NCI-H82 treated with DMSO at 0.1 percent for 48 hours (cell line): ENCODE data around the gene SPARCL1.

Experiments
- DNase-seq: peaks from one replicate; lab custom pipeline; 2025; ENCODE audit not compliant: unreplicated experiment; lab: John Stamatoyannopoulos, UW

SPARCL1 gene

DNA sequence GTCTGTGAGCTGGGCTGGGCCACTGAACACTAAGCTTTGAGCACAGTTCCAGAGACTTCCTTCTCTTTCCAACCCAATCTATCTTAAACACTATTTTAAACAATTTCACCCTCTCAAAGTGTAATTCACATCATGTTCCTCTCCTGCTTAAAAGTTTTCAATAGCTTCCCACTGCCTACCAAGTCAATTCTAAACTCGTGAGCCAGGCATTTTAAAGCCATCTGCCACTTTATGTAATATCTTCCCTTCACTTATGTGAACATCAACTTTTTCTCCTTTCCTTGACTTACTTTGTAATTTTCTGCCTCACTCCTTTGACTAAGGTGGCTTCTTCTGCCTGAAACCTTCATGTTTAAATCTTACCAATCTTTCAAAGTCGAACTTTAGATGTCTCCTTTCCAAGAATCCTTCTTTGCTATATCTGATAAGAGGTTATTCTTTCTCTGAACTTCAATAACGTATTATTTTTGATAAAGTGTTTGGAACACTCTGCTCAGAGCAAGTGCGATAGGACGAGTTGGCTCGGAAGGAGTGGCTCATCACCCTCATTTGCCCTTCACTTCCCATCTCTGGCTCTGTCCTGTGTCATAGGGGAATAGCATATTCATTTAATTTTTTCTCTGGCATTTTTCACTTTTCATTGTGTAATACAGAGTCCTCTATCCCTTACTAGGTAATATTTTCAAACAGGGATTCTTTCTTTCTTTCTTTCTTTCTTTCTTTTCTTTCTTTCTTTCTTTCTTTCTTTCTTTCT lies 13.0 kb upstream of the SPARCL1 start:
- DNase-seq: no peak

DNA sequence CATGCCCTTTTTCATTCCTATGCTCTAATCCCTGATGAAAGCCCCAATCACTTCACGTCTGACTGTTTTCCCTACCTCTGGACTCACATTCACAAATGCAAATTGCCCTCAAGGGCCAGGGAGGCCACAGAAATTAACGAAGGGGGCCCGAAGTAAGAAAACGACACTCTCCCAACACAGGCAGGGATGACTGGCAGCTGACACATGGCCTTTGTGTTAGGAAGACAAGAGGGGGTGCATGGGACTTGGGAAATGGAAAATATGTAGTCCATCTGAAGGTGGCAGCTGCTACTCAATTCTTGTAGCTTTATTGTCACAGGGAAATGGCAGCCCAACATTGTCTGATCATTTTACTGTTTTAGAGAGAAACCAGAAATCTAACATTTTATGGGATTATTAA lies 12.3 kb upstream of the SPARCL1 start:
- DNase-seq: no peak

DNA sequence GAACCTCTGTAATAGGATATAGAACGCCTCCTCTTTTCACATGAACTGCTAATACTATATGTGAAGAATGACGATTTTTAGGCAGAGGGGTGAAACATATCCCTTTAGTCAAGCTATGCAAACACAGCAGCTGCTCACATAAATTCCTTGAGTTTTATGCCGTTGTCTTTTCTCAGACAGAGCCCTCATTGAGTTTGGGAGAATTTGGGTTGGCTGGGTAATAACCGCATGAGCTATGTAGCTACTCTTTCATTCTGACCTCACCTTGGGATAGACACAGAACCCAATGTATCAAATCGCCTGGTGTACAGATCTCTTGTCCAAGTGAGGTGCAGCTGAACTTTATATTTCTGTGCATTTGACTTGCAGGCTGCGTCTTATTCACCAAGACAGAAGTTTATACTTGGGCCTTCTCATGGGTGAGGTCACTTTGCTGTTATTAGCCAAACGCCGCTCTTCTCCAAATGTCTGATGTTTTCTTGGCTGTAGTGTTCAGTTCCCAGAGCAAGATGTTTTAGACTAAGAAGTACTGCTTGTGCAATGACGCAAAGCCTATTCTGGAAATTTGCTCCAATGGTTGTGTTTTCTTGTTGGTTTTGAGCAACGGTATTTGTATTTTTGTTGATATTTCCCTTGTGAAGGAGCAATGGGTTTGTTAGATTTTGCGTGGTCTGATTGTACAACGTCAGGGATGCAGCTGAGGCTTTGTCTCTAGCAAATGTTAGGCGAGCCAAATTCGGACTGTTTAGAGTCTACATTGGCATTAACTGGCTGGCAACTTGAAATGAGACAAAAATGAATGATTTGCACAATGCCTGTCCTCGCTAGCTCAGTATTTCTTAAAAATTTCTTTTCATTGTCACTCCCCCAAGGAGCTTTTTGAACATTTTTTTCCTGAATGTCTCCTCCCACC lies 11.2 kb upstream of the SPARCL1 start:
- DNase-seq: no peak

GRCh38 chr4:87532907-87533306 lies 3.7 kb upstream of the SPARCL1 start:
- no peak for DNase-seq

DNA sequence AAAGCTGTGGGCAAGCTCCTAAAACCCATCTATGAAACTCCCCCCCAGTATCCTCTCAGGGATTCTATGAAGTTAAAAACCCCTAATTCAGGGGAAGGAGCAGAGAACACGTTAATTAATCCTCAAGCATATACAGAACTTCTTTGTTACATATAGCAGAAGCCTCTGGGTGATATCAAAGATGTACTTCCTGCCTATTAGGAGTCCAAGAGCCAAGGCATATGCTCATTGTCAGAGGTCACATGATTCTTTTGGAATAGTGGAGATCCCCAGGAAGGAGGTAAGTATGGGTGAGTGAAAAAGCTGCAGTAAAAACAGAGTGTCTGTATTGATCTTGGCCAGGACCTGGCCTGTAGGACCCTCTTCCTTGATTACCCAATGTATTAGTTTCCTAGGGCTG lies 2.9 kb upstream of the SPARCL1 start:
- no peak for DNase-seq

DNA sequence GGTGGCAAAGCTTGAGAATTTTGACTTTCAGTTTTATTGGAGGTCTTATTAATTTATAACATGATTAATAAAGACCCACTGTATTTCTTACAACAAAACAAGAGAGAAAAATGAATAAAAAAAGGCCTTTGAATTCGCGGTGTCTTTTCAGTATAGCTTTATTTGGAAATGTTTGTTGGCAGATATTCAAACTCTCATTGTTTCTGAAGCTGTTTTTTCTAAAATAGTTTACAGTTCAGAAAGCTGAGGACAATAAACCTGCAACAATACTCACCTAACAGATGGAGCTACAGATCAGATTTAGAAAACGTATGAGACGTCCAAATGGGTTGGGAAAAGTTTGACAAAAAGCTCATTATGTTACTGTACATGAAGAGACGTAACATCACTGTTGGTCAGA lies 2.4 kb upstream of the SPARCL1 start:
- DNase-seq: no peak

DNA sequence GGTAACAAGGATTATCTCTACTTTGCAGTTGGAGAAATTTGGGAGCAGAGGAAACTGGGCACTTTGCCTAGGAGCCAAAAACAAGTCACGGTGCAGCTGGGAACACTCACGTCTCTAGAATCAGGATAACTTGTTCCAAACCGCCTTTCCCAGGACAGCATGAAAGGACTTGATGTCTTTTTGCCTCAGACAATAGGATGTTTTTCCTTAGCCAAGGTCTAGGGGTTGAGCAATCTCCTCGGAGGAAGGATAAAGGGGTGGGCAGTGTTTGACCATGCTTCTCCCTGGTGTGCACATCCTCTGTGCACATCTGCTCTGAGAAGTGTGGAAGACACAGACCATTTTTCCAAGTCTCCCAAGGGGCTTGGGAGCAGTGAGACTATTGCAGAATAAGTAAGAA lies 1.7 kb upstream of the SPARCL1 start:
- no peak for DNase-seq

GRCh38 chr4:87530229-87530628 lies 1.1 kb upstream of the SPARCL1 start:
- no peak for DNase-seq

- no peak for DNase-seq
Observed at GRCh38 chr4:87527431-87528220, 1.6 kb downstream of the SPARCL1 start.

- no peak for DNase-seq
Observed at GRCh38 chr4:87525636-87526295, 3.4 kb downstream of the SPARCL1 start.

GRCh38 chr4:87524456-87524855 lies 4.7 kb downstream of the SPARCL1 start:
- DNase-seq: no peak

DNA sequence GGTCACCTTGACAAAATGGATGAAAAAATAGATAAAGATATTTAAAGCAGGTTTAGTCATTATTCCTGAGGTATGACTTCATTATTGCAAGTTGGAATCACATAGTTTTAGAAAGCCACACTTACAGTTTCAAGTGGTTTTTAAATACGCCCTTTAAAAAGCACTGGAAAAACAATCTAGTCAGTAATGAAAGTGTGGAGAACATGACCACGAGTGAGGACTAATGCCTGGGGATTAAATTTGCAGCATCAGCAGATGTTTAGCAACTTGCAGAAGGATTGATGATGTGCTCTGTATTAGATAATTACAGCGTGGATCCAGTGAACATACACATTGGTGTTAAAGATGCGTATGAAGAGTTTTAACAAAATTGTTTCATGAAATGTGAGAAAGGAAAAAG lies 5.9 kb downstream of the SPARCL1 start:
- DNase-seq: peak; percentile 33

- DNase-seq: peak; percentile 27
Observed at GRCh38 chr4:87521757-87522374, 7.3 kb downstream of the SPARCL1 start.

GRCh38 chr4:87521319-87521718 lies 7.9 kb downstream of the SPARCL1 start:
- no peak for DNase-seq

DNA sequence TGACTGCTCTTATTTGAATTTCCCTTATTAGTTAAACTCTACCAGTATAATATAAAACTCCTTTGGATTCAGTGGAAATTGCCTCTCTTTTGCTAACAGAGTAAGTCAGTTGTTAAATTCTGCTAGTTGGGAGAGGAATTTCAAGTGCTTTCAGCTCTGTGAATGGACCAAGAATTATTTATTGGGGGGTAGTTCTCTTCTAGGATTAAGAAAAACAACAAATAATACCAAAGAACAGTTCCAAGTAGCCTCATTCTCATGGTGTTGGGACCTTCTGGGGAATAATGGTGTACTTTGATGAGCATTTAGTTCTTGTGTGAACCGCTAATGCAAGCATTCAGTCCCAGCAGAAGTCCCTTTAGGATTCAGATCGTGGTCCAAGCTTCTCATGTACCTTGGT lies 11.6 kb downstream of the SPARCL1 start:
- DNase-seq: no peak

- peak; percentile 85 for DNase-seq
Observed at GRCh38 chr4:87516683-87517082, 12.5 kb downstream of the SPARCL1 start.

- DNase-seq: no peak
Observed at GRCh38 chr4:87512400-87512799, 16.8 kb downstream of the SPARCL1 start.

DNA sequence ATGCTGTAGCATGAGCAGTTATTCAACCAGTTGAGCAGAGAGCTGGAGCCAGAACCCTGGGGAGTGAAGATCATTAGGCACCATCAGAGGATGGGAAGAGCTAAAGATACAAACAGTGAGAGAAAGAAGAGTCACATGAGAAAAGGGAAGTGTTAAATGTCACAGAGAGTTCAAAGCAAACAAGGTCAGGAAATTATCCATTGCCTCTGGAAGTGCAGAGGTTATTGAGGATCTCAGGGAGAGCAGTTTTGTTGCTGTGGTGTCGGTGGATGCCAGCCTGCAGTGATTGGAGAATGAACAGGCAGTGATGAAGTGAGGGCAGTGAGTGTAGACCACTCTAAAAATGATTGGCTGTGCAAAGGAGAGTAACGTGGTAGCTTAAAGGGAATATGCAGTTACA lies 17.7 kb downstream of the SPARCL1 start:
- no peak for DNase-seq

- no peak for DNase-seq
Observed at GRCh38 chr4:87510747-87511146, 18.4 kb downstream of the SPARCL1 start.

- no peak for DNase-seq
Observed at GRCh38 chr4:87506974-87507701, 22.0 kb downstream of the SPARCL1 start.
